Liver (tissue), 9 donors: ENCODE measurements around the gene HGF. TPM values are rescaled to one million over a fixed set of nuclear protein-coding genes. Genes with fewer than 3 reads are reported as not detected.

Source experiments
- DNase-seq: peaks from one replicate; pipeline ENCODE4 v3.0.0-alpha.2; 2017; ENCODE audit warnings: low spot score
- H3K27ac ChIP-seq, 2 donors: one replicate each; pipeline ENCODE4 v1.7.0; 2013; ENCODE audit warnings: inconsistent platforms in 2 of 2, low read length in 2 of 2, control low read depth in 1 of 2, low read depth in 1 of 2, mild to moderate bottlenecking in 1 of 2
- H3K27me3 ChIP-seq, 4 donors: one replicate each; pipeline versions ENCODE4 v1.6.1 to v1.7.0; 2013; ENCODE audit warnings: low read length in 3 of 4, inconsistent platforms in 1 of 4, mild to moderate bottlenecking in 1 of 4, moderate library complexity in 1 of 4; ENCODE audit not compliant: control insufficient read depth in 4 of 4, insufficient read depth in 4 of 4
- H3K36me3 ChIP-seq, 4 donors: one replicate each; pipeline versions ENCODE4 v1.6.1 to v1.7.0; 2013; ENCODE audit warnings: low read length in 3 of 4, mild to moderate bottlenecking in 3 of 4, low read depth in 1 of 4, moderate library complexity in 1 of 4; ENCODE audit not compliant: control insufficient read depth in 4 of 4, insufficient read depth in 3 of 4
- H3K4me1 ChIP-seq, 4 donors: one replicate each; pipeline versions ENCODE4 v1.6.1 to v1.7.0; 2013; ENCODE audit warnings: low read length in 3 of 4, mild to moderate bottlenecking in 3 of 4, moderate library complexity in 1 of 4; ENCODE audit not compliant: control insufficient read depth in 4 of 4, insufficient read depth in 4 of 4
- H3K4me3 ChIP-seq, 3 donors: one replicate each; pipeline versions ENCODE4 v1.6.1 to v1.7.0; 2013; ENCODE audit warnings: low read length in 3 of 3, control low read depth in 1 of 3, low read depth in 1 of 3, mild to moderate bottlenecking in 1 of 3
- H3K9ac ChIP-seq, 2 donors: one replicate each; pipeline ENCODE4 v1.7.0; 2013; ENCODE audit warnings: low read length in 2 of 2, mild to moderate bottlenecking in 2 of 2, moderate library complexity in 2 of 2, control low read depth in 1 of 2, low read depth in 1 of 2
- H3K9me3 ChIP-seq, 4 donors: one replicate each; pipeline versions ENCODE4 v1.6.1 to v1.7.0; 2013; ENCODE audit warnings: low read length in 3 of 4; ENCODE audit not compliant: control insufficient read depth in 4 of 4
- CTCF ChIP-seq: fragments of 150-350 bp; IDR thresholded peaks from 2 replicates; pipeline ENCODE4 v1.5.1; 2017; ENCODE audit warnings: improper control_type of control experiment, low read depth, low read length; ENCODE audit not compliant: missing input control
- EGR1 ChIP-seq, 2 donors: IDR thresholded peaks; 2 replicates each; pipeline ENCODE4 v1.6.1; 2016 to 2018; ENCODE audit warnings: antibody characterized with exemption in 2 of 2, low read depth in 2 of 2
- FOXA1 ChIP-seq: IDR thresholded peaks from 2 replicates; pipeline ENCODE4 v1.6.1; 2016; ENCODE audit warnings: antibody characterized with exemption
- FOXA2 ChIP-seq: IDR thresholded peaks from 2 replicates; pipeline ENCODE4 v1.6.1; 2016; ENCODE audit warnings: antibody characterized with exemption
- GABPA ChIP-seq, 2 donors: IDR thresholded peaks in 1 of 2; conservative IDR thresholded peaks in 1 of 2; 2 replicates each; pipeline ENCODE4 v1.6.1; 2016; ENCODE audit warnings: antibody characterized with exemption in 2 of 2, mild to moderate bottlenecking in 1 of 2, moderate library complexity in 1 of 2
- HNF4A ChIP-seq, 2 donors: conservative IDR thresholded peaks; 2 replicates each; pipeline ENCODE4 v1.6.1; 2016; ENCODE audit warnings: antibody characterized with exemption in 2 of 2, mild to moderate bottlenecking in 2 of 2
- JUND ChIP-seq, 2 donors: IDR thresholded peaks; 2 replicates each; pipeline ENCODE4 v1.6.1; 2016; ENCODE audit warnings: antibody characterized with exemption in 2 of 2
- MAX ChIP-seq: IDR thresholded peaks from 2 replicates; pipeline ENCODE4 v1.6.1; 2016; ENCODE audit warnings: antibody characterized with exemption
- NR2F2 ChIP-seq: IDR thresholded peaks from 2 replicates; pipeline ENCODE4 v1.6.1; 2016; ENCODE audit warnings: antibody characterized with exemption
- REST ChIP-seq: IDR thresholded peaks from 2 replicates; pipeline ENCODE4 v1.6.1; 2016; ENCODE audit warnings: antibody characterized with exemption, mild to moderate bottlenecking
- RXRA ChIP-seq, 2 donors: IDR thresholded peaks; 2 replicates each; pipeline ENCODE4 v1.6.1; 2017 to 2018; ENCODE audit warnings: antibody characterized with exemption in 2 of 2, mild to moderate bottlenecking in 1 of 2
- SP1 ChIP-seq: IDR thresholded peaks from 2 replicates; pipeline ENCODE4 v1.6.1; 2018; ENCODE audit warnings: antibody characterized with exemption, mild to moderate bottlenecking
- TAF1 ChIP-seq: conservative IDR thresholded peaks from 2 replicates; pipeline ENCODE4 v1.6.1; 2016; ENCODE audit warnings: antibody characterized with exemption, mild to moderate bottlenecking
- YY1 ChIP-seq: IDR thresholded peaks from 2 replicates; pipeline ENCODE4 v1.6.1; 2016; ENCODE audit warnings: antibody characterized with exemption, mild to moderate bottlenecking
- WGBS: extraction: QIAGEN DNeasy Blood & Tissue Kit; methylation state at CpG from one replicate; pipeline ENCODE4 v1.1.7; 2013; 5-methylcytosine and 5-hydroxymethylcytosine counted together
- polyA plus RNA-seq, 2 donors: library from polyadenylated mRNA; stranded (reverse) in 1 of 2; unstranded in 1 of 2; fragments of 200-250 nt in 1 of 2; fragments of >200 nt in 1 of 2; fragmentation: Nextera tagmentation in 1 of 2; extraction: Ambion mirVana in 1 of 2; gene quantifications; one replicate each; pipeline versions ENCODE4 v1.2.1 to v1.2.3, GENCODE V29; 2013 to 2015
- total RNA-seq, 2 donors: library from RNA; depleted of rRNA; stranded (reverse); fragments of >200 nt; gene quantifications; one replicate each; pipeline ENCODE4 v1.2.3, GENCODE V29; 2014
- TF ChIP-seq, protein P1 (sequence below): IDR thresholded peaks from 2 replicates; pipeline ENCODE4 v1.6.1; 2016; ENCODE audit warnings: antibody characterized with exemption
- TF ChIP-seq, protein P2 (sequence below): IDR thresholded peaks from 2 replicates; pipeline ENCODE4 v1.6.1; 2016; ENCODE audit warnings: antibody characterized with exemption
- donor health status: healthy.
- donor health status: healthy.
- donor health status: healthy.
- donor health status: healthy.
- donor health status: healthy.

Gene HGF
- total and polyA plus RNA-seq, 4 donors: 12.0 to 29.8 (median 15.3) TPM

DNA sequence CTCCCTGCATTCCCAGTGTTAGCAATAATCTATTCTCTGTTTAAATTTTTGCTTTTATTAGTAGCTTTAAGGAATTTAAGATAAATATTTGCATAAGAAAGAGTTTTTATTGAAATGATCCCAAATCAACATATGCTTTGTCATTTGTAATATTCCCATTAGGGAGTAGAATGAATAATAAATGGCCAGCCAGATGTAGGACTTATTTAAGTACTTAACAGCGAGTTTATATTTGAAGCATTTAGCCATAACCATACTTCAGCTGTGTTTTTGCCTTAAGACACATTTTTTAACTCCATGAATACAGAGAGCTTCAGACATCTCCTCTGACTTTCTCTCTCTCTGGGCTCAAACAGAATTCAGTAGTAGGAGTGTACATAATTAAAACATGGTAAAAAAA is 103.6 kb downstream of the HGF start:
- no peak for DNase-seq
- H3K36me3 ChIP-seq: no peaks in the 10 kb centered on the region
- H3K9me3 ChIP-seq: peaks cover 0 to 2% (median 0%) of the 10 kb centered on the region in 4 donors
- 75% methylated on average over 1 of the region's 1 CpG for WGBS
- no peak overlapping the region for H3K4me3 ChIP-seq
- TF ChIP-seq FOXA1 (no peak), MAX (no peak), REST (no peak), RXRA (IDR thresholded peaks at IDR 0.05) (no peak), EGR1 (IDR thresholded peaks at IDR 0.05; ENCODE audit: low read depth in 2 of 2) (no peak), TAF1 (no peak), YY1 (no peak), HNF4A (conservative IDR thresholded peaks at IDR 0.05) (no peak), CTCF (no peak), FOXA2 (no peak), JUND (IDR thresholded peaks at IDR 0.05) (no peak), SP1 (no peak), GABPA (IDR thresholded peaks at IDR 0.05 in 1 of 2, conservative IDR thresholded peaks at IDR 0.05 in 1 of 2) (no peak)
- TF ChIP-seq, protein P1, sequence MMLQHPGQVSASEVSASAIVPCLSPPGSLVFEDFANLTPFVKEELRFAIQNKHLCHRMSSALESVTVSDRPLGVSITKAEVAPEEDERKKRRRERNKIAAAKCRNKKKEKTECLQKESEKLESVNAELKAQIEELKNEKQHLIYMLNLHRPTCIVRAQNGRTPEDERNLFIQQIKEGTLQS: no peak
- H3K27ac ChIP-seq: no peak overlapping the region
- H3K4me1 ChIP-seq: no peaks in the 10 kb centered on the region
- H3K9ac ChIP-seq: no peak overlapping the region
- peaks cover 0 to 2% (median under 1%) of the 10 kb centered on the region in 4 donors for H3K27me3 ChIP-seq

DNA sequence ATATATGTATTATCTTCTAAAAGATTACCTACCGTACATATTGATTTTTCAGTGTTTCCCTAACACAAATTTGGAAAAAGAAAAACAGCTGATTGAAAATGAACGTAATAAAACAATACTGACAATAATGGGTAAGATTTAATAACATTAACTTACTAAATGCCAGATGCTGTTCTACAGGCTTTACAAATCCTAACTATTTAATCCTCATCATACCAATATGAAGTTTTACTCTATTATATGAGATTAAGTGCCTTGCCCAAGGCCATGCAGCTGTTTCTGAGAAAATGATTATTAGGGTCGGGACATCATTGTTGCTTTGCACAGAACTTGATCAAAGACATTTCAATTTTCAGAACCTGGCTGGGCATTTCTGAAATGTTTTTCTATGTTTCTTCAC is 104.6 kb downstream of the HGF start:
- peaks cover 0 to 2% (median 0%) of the 10 kb centered on the region in 4 donors for H3K9me3 ChIP-seq
- DNase-seq: no peak
- H3K4me1 ChIP-seq: no peaks in the 10 kb centered on the region
- H3K9ac ChIP-seq: no peak overlapping the region
- H3K36me3 ChIP-seq: no peaks in the 10 kb centered on the region
- TF ChIP-seq REST (no peak), EGR1 (IDR thresholded peaks at IDR 0.05; ENCODE audit: low read depth in 2 of 2) (no peak), SP1 (no peak), NR2F2 (no peak), FOXA2 (no peak), MAX (no peak), YY1 (no peak), GABPA (IDR thresholded peaks at IDR 0.05 in 1 of 2, conservative IDR thresholded peaks at IDR 0.05 in 1 of 2) (no peak), RXRA (IDR thresholded peaks at IDR 0.05) (no peak), FOXA1 (no peak), JUND (IDR thresholded peaks at IDR 0.05) (no peak), CTCF (no peak)
- TF ChIP-seq, protein P2, sequence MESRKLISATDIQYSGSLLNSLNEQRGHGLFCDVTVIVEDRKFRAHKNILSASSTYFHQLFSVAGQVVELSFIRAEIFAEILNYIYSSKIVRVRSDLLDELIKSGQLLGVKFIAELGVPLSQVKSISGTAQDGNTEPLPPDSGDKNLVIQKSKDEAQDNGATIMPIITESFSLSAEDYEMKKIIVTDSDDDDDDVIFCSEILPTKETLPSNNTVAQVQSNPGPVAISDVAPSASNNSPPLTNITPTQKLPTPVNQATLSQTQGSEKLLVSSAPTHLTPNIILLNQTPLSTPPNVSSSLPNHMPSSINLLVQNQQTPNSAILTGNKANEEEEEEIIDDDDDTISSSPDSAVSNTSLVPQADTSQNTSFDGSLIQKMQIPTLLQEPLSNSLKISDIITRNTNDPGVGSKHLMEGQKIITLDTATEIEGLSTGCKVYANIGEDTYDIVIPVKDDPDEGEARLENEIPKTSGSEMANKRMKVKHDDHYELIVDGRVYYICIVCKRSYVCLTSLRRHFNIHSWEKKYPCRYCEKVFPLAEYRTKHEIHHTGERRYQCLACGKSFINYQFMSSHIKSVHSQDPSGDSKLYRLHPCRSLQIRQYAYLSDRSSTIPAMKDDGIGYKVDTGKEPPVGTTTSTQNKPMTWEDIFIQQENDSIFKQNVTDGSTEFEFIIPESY: no peak
- H3K27me3 ChIP-seq: peaks cover 0 to 2% (median under 1%) of the 10 kb centered on the region in 4 donors
- H3K27ac ChIP-seq: no peak overlapping the region
- WGBS: 78% methylated on average over 3 of the region's 3 CpGs
- H3K4me3 ChIP-seq: no peak overlapping the region
